DOHH2 (cell line): ENCODE results near the gene CD93.

Source experiments
- CTCF ChIP-seq: fragments of 200-600 bp; sonication (generic); IDR thresholded peaks from one replicate; pipeline ENCODE4 v1.5.1; 2014; ENCODE audit warnings: antibody characterized with exemption, mild to moderate bottlenecking, low read depth, low read length; ENCODE audit not compliant: poor library complexity, severe bottlenecking
- EZH2phosphoT487 ChIP-seq: fragments of 200-600 bp; sonication (generic); IDR thresholded peaks from 2 replicates; pipeline ENCODE4 v1.6.1; 2017; ENCODE audit warnings: borderline replicate concordance, mild to moderate bottlenecking, antibody characterized with exemption, low read length, moderate library complexity, mixed read lengths

GRCh38 chr20:23033918-23034317, 52.2 kb downstream of the CD93 start:
- no peak for TF ChIP-seq CTCF
- TF ChIP-seq EZH2phosphoT487 = no peak
